A549 (cell line): Measurements from ENCODE around the gene PPP1CC. TPM values are rescaled to one million over a fixed set of nuclear protein-coding genes. Genes with fewer than 3 reads are reported as not detected.

ENCODE experiments used
- ATAC-seq, 2 experiments: fragments of 200-7000 bp in 1 of 2; fragments of >200 bp in 1 of 2; cut with Nextera tagmentation in 1 of 2; cut with Tn5 transposase in 1 of 2; 3 replicates each; pipeline versions ENCODE4 v1.8.0 to v1.9.1; 2018 to 2020; ENCODE audit warnings: mild to moderate bottlenecking in 1 of 2, moderate library complexity in 1 of 2
- CTCF ChIA-PET: fragments of 300-600 bp; sonication (Branson Sonifier 250); formaldehyde crosslinking; extraction: SDS; loops from one replicate; lab custom pipeline; 2021; ENCODE audit warnings: antibody characterized with exemption, inconsistent platforms; lab: Yijun Ruan, JAX
- POLR2A ChIA-PET: fragments of 350-600 bp; formaldehyde crosslinking; extraction: SDS; loops from one replicate; lab custom pipeline; 2021; ENCODE audit warnings: antibody characterized with exemption, inconsistent platforms; lab: Yijun Ruan, JAX
- DNase-seq, 2 experiments: peaks; one replicate each; pipeline versions ENCODE4 v3.0.0 to v3.0.0-alpha.2; 2011 to 2016; ENCODE audit warnings: low read depth in 1 of 2, low spot score in 1 of 2
- FAIRE-seq: peaks from 2 replicates; lab custom pipeline; 2011; peaks lifted over from hg19 to GRCh38; lab: Jason Lieb, UNC
- H3K27ac ChIP-seq, 2 experiments: fragments of >200 bp; sonication (Bioruptor Twin); formaldehyde crosslinking; 3 replicates each; pipeline ENCODE4 v1.5.1; 2016 to 2017
- H3K4me1 ChIP-seq: fragments of >200 bp; sonication (Bioruptor Twin); formaldehyde crosslinking; 3 replicates; pipeline ENCODE4 v1.6.1; 2016
- H3K4me2 ChIP-seq: fragments of >200 bp; sonication (Bioruptor Twin); formaldehyde crosslinking; 3 replicates; pipeline ENCODE4 v1.6.1; 2016
- H3K4me3 ChIP-seq: fragments of >200 bp; sonication (Bioruptor Twin); formaldehyde crosslinking; 3 replicates; pipeline ENCODE4 v1.5.1; 2016
- H3K9me3 ChIP-seq: fragments of >200 bp; sonication (Bioruptor Twin); formaldehyde crosslinking; 3 replicates; pipeline ENCODE4 v1.6.1; 2016
- BHLHE40 ChIP-seq: IDR thresholded peaks from 2 replicates; pipeline ENCODE4 v1.6.1; 2012; ENCODE audit warnings: low read depth, low read length, inconsistent platforms
- CEBPB ChIP-seq, 2 experiments: fragments of >200 bp in 1 of 2; sonication (Bioruptor Twin) in 1 of 2; formaldehyde crosslinking in 1 of 2; IDR thresholded peaks; 2 replicates each; pipeline ENCODE4 v1.6.1; 2012 to 2016
- EP300 ChIP-seq, 2 experiments: fragments of >200 bp; sonication (Bioruptor Twin); formaldehyde crosslinking; IDR thresholded peaks; 2 replicates in 1 of 2; 3 replicates in 1 of 2; pipeline ENCODE4 v1.6.1; 2016 to 2017
- ESRRA ChIP-seq: fragments of 150-350 bp; IDR thresholded peaks from 2 replicates; pipeline ENCODE4 v1.6.1; 2014; ENCODE audit warnings: mild to moderate bottlenecking, low read length, borderline replicate concordance
- FOSL2 ChIP-seq, 2 experiments: fragments of 450-650 bp in 1 of 2; fragments of >200 bp in 1 of 2; sonication (Bioruptor Twin) in 1 of 2; formaldehyde crosslinking; IDR thresholded peaks; 2 replicates each; pipeline versions ENCODE4 v1.5.0 to v1.6.1; 2016 to 2020; ENCODE audit warnings: mild to moderate bottlenecking in 1 of 2, moderate library complexity in 1 of 2
- GATA3 ChIP-seq: IDR thresholded peaks from 2 replicates; pipeline ENCODE4 v1.6.1; 2012; ENCODE audit warnings: borderline replicate concordance
- HOXB13 ChIP-seq: fragments of 250-450 bp; sonication (Bioruptor Pico); IDR thresholded peaks from 2 replicates; pipeline ENCODE4 v1.5.0; 2020; ENCODE audit warnings: low read depth, mild to moderate bottlenecking, moderate library complexity
- JUN ChIP-seq, 2 experiments: fragments of >200 bp; sonication (Bioruptor Twin); formaldehyde crosslinking; IDR thresholded peaks; 2 replicates in 1 of 2; 3 replicates in 1 of 2; pipeline ENCODE4 v1.6.1; 2016 to 2017
- KDM1A ChIP-seq: fragments of 200-600 bp; sonication (generic); IDR thresholded peaks from 2 replicates; pipeline ENCODE4 v1.6.1; 2016; ENCODE audit warnings: low read depth, mild to moderate bottlenecking
- MYC ChIP-seq: IDR thresholded peaks from 2 replicates; pipeline ENCODE4 v1.6.1; 2012; ENCODE audit warnings: mild to moderate bottlenecking, inconsistent platforms, low read length, improper control_type of control experiment, borderline replicate concordance
- NFE2L2 ChIP-seq: fragments of 150-350 bp; conservative IDR thresholded peaks from 2 replicates; pipeline ENCODE4 v1.6.1; 2014; ENCODE audit warnings: low read length
- NPAS2 ChIP-seq: fragments of 250-450 bp; sonication (Bioruptor Pico); IDR thresholded peaks from 2 replicates; pipeline ENCODE4 v1.8.0; 2022; ENCODE audit warnings: mild to moderate bottlenecking, moderate library complexity, borderline replicate concordance
- POLR2A ChIP-seq: IDR thresholded peaks from 2 replicates; pipeline ENCODE4 v1.6.1; 2012; ENCODE audit warnings: mild to moderate bottlenecking, low read length
- POLR2AphosphoS2 ChIP-seq: conservative IDR thresholded peaks from 2 replicates; pipeline ENCODE4 v1.6.1; 2012; ENCODE audit warnings: low read length, improper control_type of control experiment, inconsistent platforms
- RAD21 ChIP-seq, 2 experiments: fragments of >200 bp in 1 of 2; sonication (Bioruptor Twin) in 1 of 2; formaldehyde crosslinking in 1 of 2; IDR thresholded peaks in 1 of 2; conservative IDR thresholded peaks in 1 of 2; 2 replicates in 1 of 2; 3 replicates in 1 of 2; pipeline ENCODE4 v1.6.1; 2012 to 2018; ENCODE audit warnings: inconsistent platforms in 1 of 2
- RCOR1 ChIP-seq: fragments of 150-350 bp; IDR thresholded peaks from 2 replicates; pipeline ENCODE4 v1.6.1; 2014; ENCODE audit warnings: antibody characterized with exemption, low read length, low read depth
- SMC3 ChIP-seq: fragments of >200 bp; sonication (Bioruptor Twin); formaldehyde crosslinking; IDR thresholded peaks from 3 replicates; pipeline ENCODE4 v1.6.1; 2018; ENCODE audit warnings: inconsistent platforms
- ZFP36 ChIP-seq: fragments of 450-650 bp; IDR thresholded peaks from 2 replicates; pipeline ENCODE4 v1.6.1; 2014; ENCODE audit warnings: borderline replicate concordance; ENCODE audit not compliant: partially characterized antibody
- ZNF302 ChIP-seq: fragments of 250-450 bp; sonication (Bioruptor Pico); IDR thresholded peaks from 2 replicates; pipeline ENCODE4 v1.9.0; 2021; ENCODE audit warnings: inconsistent platforms, mild to moderate bottlenecking, moderate library complexity
- WGBS: methylation state at CpG from one replicate; pipeline ENCODE4 v1.1.6; 2017; ENCODE audit errors: missing lambda C conversion rate; 5-methylcytosine and 5-hydroxymethylcytosine counted together
- polyA plus RNA-seq, 4 experiments: library from polyadenylated mRNA; depleted of rRNA in 3 of 4; stranded (reverse); fragments of >200 nt; fragmentation: RNase III in 1 of 4; extraction: RNeasy Plus Mini Kit Qiagen cat#74134 plus additional on column Dnase treatment in 1 of 4; gene quantifications; 2 replicates in 3 of 4; 3 replicates in 1 of 4; pipeline ENCODE4 v1.2.3, GENCODE V29; 2011 to 2017
- TF ChIP-seq, protein P1 (sequence below): IDR thresholded peaks from 2 replicates; pipeline ENCODE4 v1.6.1; 2012
- TF ChIP-seq, protein P2 (sequence below): fragments of >200 bp; sonication (Bioruptor Twin); formaldehyde crosslinking; IDR thresholded peaks from 2 replicates; pipeline ENCODE4 v1.6.1; 2016
- TF ChIP-seq, protein P3 (sequence below): fragments of 250-450 bp; sonication (Bioruptor Pico); IDR thresholded peaks from 2 replicates; pipeline ENCODE4 v1.5.0; 2020; ENCODE audit warnings: low read depth, mild to moderate bottlenecking, moderate library complexity
- TF ChIP-seq, protein P4 (sequence below): fragments of 150-350 bp; IDR thresholded peaks from 2 replicates; pipeline ENCODE4 v1.6.1; 2014; ENCODE audit warnings: low read depth, mild to moderate bottlenecking, low read length
- TF ChIP-seq, protein P5 (sequence below): fragments of 200-600 bp; sonication (generic); IDR thresholded peaks from 2 replicates; pipeline ENCODE4 v1.6.1; 2016; ENCODE audit warnings: antibody characterized with exemption, mild to moderate bottlenecking, moderate library complexity

The PPP1CC gene
- polyA plus RNA-seq, 2 of the 4 experiments (the other 2 are of a cell fraction), result 131 to 258 TPM

DNA sequence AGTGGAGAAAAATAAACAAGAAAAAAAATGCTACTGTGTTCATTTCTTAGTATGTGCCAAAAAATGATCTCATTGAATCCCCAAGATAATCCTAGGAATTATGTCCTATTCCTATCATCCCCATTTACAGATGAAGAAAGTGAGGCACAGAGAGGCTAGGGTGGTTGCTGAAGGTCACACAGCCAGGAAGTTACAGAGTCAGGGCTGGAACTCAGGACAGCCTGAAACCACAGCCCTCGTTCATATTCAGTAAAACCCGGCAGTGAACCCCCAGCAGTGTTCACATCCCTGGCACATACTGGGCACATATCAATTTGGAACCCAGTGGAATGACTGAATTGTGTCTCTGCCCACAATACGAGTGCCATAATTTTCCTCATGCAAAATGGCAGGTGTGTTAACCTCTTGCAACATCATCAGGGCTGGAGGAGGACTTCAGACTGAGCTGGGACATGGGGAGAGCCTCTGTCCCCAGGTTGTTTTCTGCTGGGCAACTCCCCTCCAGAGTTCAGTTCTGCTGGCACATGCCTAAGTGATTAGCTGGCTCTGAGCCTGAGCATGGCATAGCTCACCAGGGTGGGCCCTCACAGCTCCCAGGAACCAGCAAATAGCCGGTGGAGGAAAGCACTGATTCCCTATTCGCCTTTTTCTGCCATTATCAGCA, 2.0 kb upstream of the PPP1CC start:
- H3K9me3 ChIP-seq, result no peaks in the 10 kb centered on the region
- FAIRE-seq (no peak), DNase-seq (peak in 1 of 2 experiments; percentile 72), ATAC-seq (peak in 1 of 2 experiments; percentile 33; a peak in 3 of 6 replicates)
- peak overlapping the region; percentile 87 for H3K4me2 ChIP-seq
- WGBS, result 49% methylated on average over 5 of the region's 5 CpGs
- CTCF ChIA-PET, result interaction anchor here (1.0 to 1.8 kb wide), 7 partner anchors 12 to 294 kb away, joined by 3 to 6 read pairs (median 4); partner anchors contain the start of genes ARPC3 and CCDC63
- POLR2A ChIA-PET, result interaction anchor here (1.0 kb wide), 1 partner anchor 70 kb away, joined by 3 read pairs; no protein-coding TSS in a partner anchor
- no peak overlapping the region for H3K4me3 ChIP-seq
- no peak for TF ChIP-seq MYC
- no peak for TF ChIP-seq SMC3
- TF ChIP-seq KDM1A, result peak; percentile 58
- TF ChIP-seq CEBPB (IDR thresholded peaks at IDR 0.05), result peak in 1 of 2 experiments; percentile 60; a peak in 1 of 4 replicates
- no peak for TF ChIP-seq NFE2L2
- TF ChIP-seq ZFP36, result peak; percentile 63
- H3K27ac ChIP-seq, result peak overlapping the region; percentile 12 to 62; a peak in 4 of 6 replicates
- peaks cover 34% of the 10 kb centered on the region for H3K4me1 ChIP-seq

DNA sequence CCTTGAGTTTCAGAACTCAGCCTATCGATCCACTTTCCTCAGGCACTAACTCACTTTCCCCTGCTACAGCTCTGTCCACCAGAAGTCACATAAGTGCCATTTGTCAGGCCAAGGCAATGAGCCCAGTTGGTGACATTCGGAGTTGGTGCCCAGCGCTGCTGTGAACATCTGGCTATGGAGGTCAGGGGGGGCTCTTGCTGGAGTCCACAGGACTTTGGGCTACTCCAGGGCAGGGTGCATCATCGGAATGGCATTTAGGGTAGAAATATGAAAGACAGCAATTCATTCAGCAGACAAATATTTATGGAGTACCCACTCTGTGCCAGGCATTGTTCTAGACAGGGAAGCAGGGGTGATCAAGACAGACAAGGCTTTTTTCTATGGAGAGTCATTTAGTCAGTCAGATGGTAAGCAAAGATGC, 1.5 kb upstream of the PPP1CC start:
- peak overlapping the region; percentile 79 to 99 for H3K27ac ChIP-seq
- ATAC-seq (peak; percentile 12 to 54; a peak in 3 of 6 replicates), FAIRE-seq (no peak), DNase-seq (peak in 1 of 2 experiments; percentile 53)
- H3K4me1 ChIP-seq, result peaks cover 40% of the 10 kb centered on the region
- CTCF ChIA-PET, result interaction anchor here (1.4 to 1.8 kb wide), 4 partner anchors 12 to 294 kb away, joined by 3 to 6 read pairs (median 4); partner anchors contain the start of gene ARPC3
- peak overlapping the region; percentile 87 for H3K4me2 ChIP-seq
- no peaks in the 10 kb centered on the region for H3K9me3 ChIP-seq
- WGBS, result 36% methylated on average over 4 of the region's 4 CpGs
- H3K4me3 ChIP-seq, result peak overlapping the region; percentile 98; the same call in 2 of the 3 replicates
- no peak for TF ChIP-seq ZFP36
- TF ChIP-seq ZNF302 (CRISPR knock-in tag), result no peak
- no peak for TF ChIP-seq RCOR1
- TF ChIP-seq, protein P1, sequence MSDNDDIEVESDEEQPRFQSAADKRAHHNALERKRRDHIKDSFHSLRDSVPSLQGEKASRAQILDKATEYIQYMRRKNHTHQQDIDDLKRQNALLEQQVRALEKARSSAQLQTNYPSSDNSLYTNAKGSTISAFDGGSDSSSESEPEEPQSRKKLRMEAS, result 0 out of 2 replicates have a peak, but pooled peaks have one; percentile 3
- no peak for TF ChIP-seq POLR2A
- 0 out of 2 replicates have a peak, but pooled peaks have one; percentile 9 for TF ChIP-seq FOSL2 (IDR thresholded peaks at IDR 0.05)
- TF ChIP-seq FOSL2 (CRISPR knock-in tag; IDR thresholded peaks at IDR 0.05), result no peak
- TF ChIP-seq, protein P2, sequence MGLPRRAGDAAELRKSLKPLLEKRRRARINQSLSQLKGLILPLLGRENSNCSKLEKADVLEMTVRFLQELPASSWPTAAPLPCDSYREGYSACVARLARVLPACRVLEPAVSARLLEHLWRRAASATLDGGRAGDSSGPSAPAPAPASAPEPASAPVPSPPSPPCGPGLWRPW, result no peak
- peak; percentile 38; the same call in 1 of the 2 replicates for TF ChIP-seq GATA3
- no peak for TF ChIP-seq EP300 (IDR thresholded peaks at IDR 0.05)
- no peak for TF ChIP-seq RAD21 (conservative IDR thresholded peaks at IDR 0.05 in 1 of 2, IDR thresholded peaks at IDR 0.05 in 1 of 2)
- TF ChIP-seq NFE2L2, result no peak
- TF ChIP-seq ESRRA, result no peak
- TF ChIP-seq, protein P3, sequence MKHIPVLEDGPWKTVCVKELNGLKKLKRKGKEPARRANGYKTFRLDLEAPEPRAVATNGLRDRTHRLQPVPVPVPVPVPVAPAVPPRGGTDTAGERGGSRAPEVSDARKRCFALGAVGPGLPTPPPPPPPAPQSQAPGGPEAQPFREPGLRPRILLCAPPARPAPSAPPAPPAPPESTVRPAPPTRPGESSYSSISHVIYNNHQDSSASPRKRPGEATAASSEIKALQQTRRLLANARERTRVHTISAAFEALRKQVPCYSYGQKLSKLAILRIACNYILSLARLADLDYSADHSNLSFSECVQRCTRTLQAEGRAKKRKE, result no peak
- no peak for TF ChIP-seq NPAS2 (CRISPR knock-in tag)
- TF ChIP-seq, all 56 proteins: peak for 3
- POLR2A ChIA-PET, result no interaction called here

DNA sequence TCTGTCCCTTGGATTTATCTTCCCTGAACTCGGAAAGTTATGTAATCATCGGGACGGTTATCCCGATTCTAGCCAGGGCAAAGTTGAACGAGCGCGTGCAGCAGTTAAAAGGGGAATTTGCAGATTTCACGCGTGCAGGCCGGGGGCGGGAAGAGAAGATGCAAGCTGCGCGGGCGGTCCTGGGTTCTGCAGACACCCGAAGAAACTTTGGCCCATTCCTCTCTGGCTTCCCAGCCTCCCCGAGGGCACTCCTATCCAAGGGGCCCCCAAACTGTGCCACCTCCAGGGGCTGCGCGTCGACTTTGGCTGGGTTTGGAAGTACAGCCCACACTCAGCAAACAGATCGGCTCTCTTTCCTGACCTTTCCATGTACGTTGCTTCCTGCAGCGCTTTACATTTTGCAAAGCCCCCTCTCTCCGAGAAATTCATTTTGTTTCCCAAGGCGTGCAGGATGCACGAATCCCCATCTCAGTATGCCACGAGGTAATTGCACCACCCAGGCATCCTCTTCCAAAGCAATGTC, 941 bp upstream of the PPP1CC start:
- peak in 1 of 2 experiments; percentile 48 for DNase-seq
- H3K4me2 ChIP-seq, result peak overlapping the region; percentile 87
- CTCF ChIA-PET, result interaction anchor here (1.4 to 1.8 kb wide), 4 partner anchors 13 to 293 kb away, joined by 3 to 6 read pairs (median 4); partner anchors contain the start of gene ARPC3
- peaks cover 45% of the 10 kb centered on the region for H3K4me1 ChIP-seq
- H3K9me3 ChIP-seq, result no peaks in the 10 kb centered on the region
- peak overlapping the region; percentile 98 for H3K4me3 ChIP-seq
- H3K27ac ChIP-seq, result peak overlapping the region; percentile 79 to 99
- WGBS, result 18% methylated on average over 26 of the region's 26 CpGs
- FAIRE-seq, result no peak
- POLR2A ChIA-PET, result interaction anchor here (0.9 to 1.0 kb wide), 2 partner anchors 12 to 39 kb away, joined by 3 read pairs; no protein-coding TSS in a partner anchor
- peak in 1 of 2 experiments; percentile 12; a peak in 3 of 6 replicates for ATAC-seq
- TF ChIP-seq JUN (IDR thresholded peaks at IDR 0.05) (no peak), CEBPB (IDR thresholded peaks at IDR 0.05) (peak in 1 of 2 experiments; percentile 44; a peak in 1 of 4 replicates), BHLHE40 (no peak), HOXB13 (CRISPR knock-in tag) (no peak), POLR2AphosphoS2 (no peak), ESRRA (no peak)
- TF ChIP-seq, protein P4, sequence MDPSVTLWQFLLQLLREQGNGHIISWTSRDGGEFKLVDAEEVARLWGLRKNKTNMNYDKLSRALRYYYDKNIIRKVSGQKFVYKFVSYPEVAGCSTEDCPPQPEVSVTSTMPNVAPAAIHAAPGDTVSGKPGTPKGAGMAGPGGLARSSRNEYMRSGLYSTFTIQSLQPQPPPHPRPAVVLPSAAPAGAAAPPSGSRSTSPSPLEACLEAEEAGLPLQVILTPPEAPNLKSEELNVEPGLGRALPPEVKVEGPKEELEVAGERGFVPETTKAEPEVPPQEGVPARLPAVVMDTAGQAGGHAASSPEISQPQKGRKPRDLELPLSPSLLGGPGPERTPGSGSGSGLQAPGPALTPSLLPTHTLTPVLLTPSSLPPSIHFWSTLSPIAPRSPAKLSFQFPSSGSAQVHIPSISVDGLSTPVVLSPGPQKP, result no peak
- TF ChIP-seq, protein P1, result peak; percentile 33
- TF ChIP-seq, protein P5, sequence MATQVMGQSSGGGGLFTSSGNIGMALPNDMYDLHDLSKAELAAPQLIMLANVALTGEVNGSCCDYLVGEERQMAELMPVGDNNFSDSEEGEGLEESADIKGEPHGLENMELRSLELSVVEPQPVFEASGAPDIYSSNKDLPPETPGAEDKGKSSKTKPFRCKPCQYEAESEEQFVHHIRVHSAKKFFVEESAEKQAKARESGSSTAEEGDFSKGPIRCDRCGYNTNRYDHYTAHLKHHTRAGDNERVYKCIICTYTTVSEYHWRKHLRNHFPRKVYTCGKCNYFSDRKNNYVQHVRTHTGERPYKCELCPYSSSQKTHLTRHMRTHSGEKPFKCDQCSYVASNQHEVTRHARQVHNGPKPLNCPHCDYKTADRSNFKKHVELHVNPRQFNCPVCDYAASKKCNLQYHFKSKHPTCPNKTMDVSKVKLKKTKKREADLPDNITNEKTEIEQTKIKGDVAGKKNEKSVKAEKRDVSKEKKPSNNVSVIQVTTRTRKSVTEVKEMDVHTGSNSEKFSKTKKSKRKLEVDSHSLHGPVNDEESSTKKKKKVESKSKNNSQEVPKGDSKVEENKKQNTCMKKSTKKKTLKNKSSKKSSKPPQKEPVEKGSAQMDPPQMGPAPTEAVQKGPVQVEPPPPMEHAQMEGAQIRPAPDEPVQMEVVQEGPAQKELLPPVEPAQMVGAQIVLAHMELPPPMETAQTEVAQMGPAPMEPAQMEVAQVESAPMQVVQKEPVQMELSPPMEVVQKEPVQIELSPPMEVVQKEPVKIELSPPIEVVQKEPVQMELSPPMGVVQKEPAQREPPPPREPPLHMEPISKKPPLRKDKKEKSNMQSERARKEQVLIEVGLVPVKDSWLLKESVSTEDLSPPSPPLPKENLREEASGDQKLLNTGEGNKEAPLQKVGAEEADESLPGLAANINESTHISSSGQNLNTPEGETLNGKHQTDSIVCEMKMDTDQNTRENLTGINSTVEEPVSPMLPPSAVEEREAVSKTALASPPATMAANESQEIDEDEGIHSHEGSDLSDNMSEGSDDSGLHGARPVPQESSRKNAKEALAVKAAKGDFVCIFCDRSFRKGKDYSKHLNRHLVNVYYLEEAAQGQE, result no peak
